IPS DF 6.9 (cell line): ENCODE measurements around the gene XPO4.
"Not testable (repeated sequence)": the region's sequence is repeated elsewhere in the genome, so short reads cannot be mapped to it uniquely, and the experiment has no call there.

Experiments
- DNase-seq: peaks from one replicate; pipeline ENCODE4 v3.0.0-alpha.2; 2013; ENCODE audit warnings: low read depth, low spot score
- H3K27ac ChIP-seq: one replicate; pipeline ENCODE4 v1.5.1; 2013; ENCODE audit warnings: low read length, control low read depth
- H3K27me3 ChIP-seq: 2 replicates; pipeline ENCODE4 v1.6.1; 2013; ENCODE audit warnings: mild to moderate bottlenecking, low read length; ENCODE audit not compliant: control insufficient read depth, insufficient read depth
- H3K36me3 ChIP-seq: 2 replicates; pipeline ENCODE4 v1.6.1; 2013; ENCODE audit warnings: low read length; ENCODE audit not compliant: control insufficient read depth, insufficient read depth
- H3K4me1 ChIP-seq: 2 replicates; pipeline ENCODE4 v1.6.1; 2013; ENCODE audit warnings: low read length; ENCODE audit not compliant: control insufficient read depth, insufficient read depth
- H3K4me3 ChIP-seq: 2 replicates; pipeline ENCODE4 v1.5.1; 2013; ENCODE audit warnings: mild to moderate bottlenecking, low read length
- H3K9me3 ChIP-seq: 2 replicates; pipeline ENCODE4 v1.6.1; 2013; ENCODE audit warnings: low read length, inconsistent platforms; ENCODE audit not compliant: control insufficient read depth, insufficient read depth
- WGBS: extraction: QIAGEN DNeasy Blood & Tissue Kit; methylation state at CpG from one replicate; pipeline ENCODE4 v1.1.7; 2013; ENCODE audit warnings: mixed read lengths, missing lambda C conversion rate; ENCODE audit not compliant: insufficient read length, insufficient coverage; 5-methylcytosine and 5-hydroxymethylcytosine counted together

Gene XPO4

DNA sequence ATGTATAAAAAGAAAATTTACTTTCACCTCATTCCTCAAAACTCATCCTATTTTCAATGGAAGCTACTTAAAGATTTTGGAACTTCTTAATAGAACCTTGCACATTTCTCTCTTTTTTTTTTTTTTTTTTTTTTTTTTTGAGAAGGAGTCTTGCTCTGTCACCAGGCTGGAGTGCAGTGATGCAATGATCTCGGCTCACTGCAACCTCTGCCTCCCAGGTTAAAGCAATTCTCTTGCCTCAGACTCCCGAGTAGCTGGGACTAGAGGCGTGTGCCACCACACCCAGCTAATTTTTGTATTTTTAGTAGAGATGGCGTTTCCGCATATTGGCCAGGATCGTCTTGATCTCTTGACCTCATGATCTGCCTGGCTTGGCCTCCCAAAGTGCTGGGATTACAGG is 40.9 kb downstream of the XPO4 start:
- H3K4me1 ChIP-seq, H3K27me3 ChIP-seq, H3K36me3 ChIP-seq, DNase-seq, H3K9me3 ChIP-seq, H3K4me3 ChIP-seq, H3K27ac ChIP-seq: not testable (repeated sequence)
- no CpG with 5 or more reads among the region's 6 CpGs for WGBS

DNA sequence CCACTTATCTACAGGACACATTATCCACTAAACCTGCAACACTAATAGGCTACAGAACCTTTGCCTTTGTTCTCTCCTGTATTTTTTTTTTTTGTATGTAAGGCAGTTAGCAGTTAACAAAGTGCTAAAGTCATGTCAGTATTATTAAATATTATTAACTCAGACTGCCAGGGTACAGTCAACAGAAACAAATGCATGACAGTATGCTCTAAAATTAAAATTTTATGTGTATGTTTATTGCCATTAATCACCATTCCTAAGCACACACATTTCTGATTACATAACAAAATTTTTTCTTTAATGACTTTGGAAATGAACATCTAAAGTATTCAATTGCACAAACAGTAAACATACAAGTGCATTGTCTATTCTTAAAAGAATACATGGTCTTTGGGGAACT is 41.7 kb downstream of the XPO4 start:
- no peak overlapping the region for H3K27ac ChIP-seq
- H3K27me3 ChIP-seq: no peaks in the 10 kb centered on the region
- no peak for DNase-seq
- H3K4me3 ChIP-seq: no peak overlapping the region
- H3K4me1 ChIP-seq: no peaks in the 10 kb centered on the region
- no peaks in the 10 kb centered on the region for H3K36me3 ChIP-seq
- no peaks in the 10 kb centered on the region for H3K9me3 ChIP-seq

GRCh38 chr13:20856650-20857049 is 45.9 kb downstream of the XPO4 start:
- no peaks in the 10 kb centered on the region for H3K4me1 ChIP-seq
- no peak overlapping the region for H3K4me3 ChIP-seq
- no peak overlapping the region for H3K27ac ChIP-seq
- no peak for DNase-seq
- no CpG with 5 or more reads among the region's 5 CpGs for WGBS
- no peaks in the 10 kb centered on the region for H3K27me3 ChIP-seq
- no peaks in the 10 kb centered on the region for H3K36me3 ChIP-seq
- H3K9me3 ChIP-seq: no peaks in the 10 kb centered on the region

DNA sequence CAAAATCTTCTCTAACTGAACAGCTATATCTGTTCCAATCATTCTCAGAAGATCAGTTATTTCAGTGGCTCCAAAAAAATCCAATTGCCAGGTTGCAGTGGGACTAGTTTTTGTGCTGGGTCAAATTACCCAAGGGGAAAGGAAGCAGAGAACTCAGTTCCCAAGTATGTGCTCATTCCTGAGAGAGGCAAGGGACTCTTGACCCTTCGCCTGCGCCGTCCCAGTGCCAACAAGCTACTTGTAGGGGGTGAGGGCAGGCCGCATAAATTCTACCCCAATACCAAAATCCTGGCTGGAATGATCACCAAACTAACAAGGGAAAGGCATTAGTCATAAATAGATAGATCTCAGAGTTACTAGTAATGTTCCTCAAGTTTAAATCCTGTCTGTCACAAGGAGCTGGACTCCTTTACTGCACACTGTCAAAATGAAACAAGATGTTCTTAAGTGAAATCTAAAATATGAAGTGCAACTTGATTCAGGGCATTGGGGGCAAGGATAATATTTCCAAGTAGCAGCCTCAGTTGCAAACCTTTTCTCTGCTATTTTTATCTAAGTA is 50.6 kb downstream of the XPO4 start:
- H3K9me3 ChIP-seq: no peaks in the 10 kb centered on the region
- H3K36me3 ChIP-seq: no peaks in the 10 kb centered on the region
- no peaks in the 10 kb centered on the region for H3K4me1 ChIP-seq
- no peak overlapping the region for H3K4me3 ChIP-seq
- DNase-seq: no peak
- no peaks in the 10 kb centered on the region for H3K27me3 ChIP-seq
- no CpG with 5 or more reads among the region's 4 CpGs for WGBS
- H3K27ac ChIP-seq: no peak overlapping the region

- Histone ChIP-seq H3K36me3 (no peaks in the 10 kb centered on the region), H3K27ac (no peak overlapping the region), H3K27me3 (no peaks in the 10 kb centered on the region), H3K4me1 (no peaks in the 10 kb centered on the region), H3K4me3 (no peak overlapping the region), H3K9me3 (no peaks in the 10 kb centered on the region)
- DNase-seq: no peak
- no CpG with 5 or more reads among the region's 1 CpG for WGBS
These were observed 53.6 kb downstream of the XPO4 start for GRCh38 chr13:20848944-20849343.

- H3K4me3 ChIP-seq: no peak overlapping the region
- no peaks in the 10 kb centered on the region for H3K4me1 ChIP-seq
- no peaks in the 10 kb centered on the region for H3K36me3 ChIP-seq
- H3K9me3 ChIP-seq: no peaks in the 10 kb centered on the region
- no peak for DNase-seq
- H3K27ac ChIP-seq: no peak overlapping the region
- no peaks in the 10 kb centered on the region for H3K27me3 ChIP-seq
These were observed 54.3 kb downstream of the XPO4 start for GRCh38 chr13:20848203-20848602.

DNA sequence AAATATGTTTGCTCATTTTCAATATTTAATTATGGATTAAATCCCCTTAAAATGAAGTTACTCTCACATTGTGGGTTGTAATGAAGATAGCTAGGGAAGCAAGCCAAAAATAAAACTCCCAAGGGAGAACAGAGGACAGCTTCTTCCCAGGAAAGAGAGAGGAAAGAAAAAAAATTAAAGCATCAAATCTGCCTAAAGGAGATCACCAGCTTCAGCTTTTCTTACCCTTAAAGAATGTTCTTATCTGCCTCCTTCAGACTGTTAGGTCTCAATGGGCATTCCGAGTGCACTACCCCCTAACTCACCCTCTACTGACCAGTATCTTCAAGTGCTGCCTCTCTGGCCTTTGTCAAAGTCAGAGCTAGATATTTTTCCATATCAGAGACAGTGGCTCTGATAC is 55.2 kb downstream of the XPO4 start:
- Histone ChIP-seq H3K4me1 (no peaks in the 10 kb centered on the region), H3K9me3 (no peaks in the 10 kb centered on the region), H3K4me3 (no peak overlapping the region), H3K27ac (no peak overlapping the region), H3K27me3 (no peaks in the 10 kb centered on the region), H3K36me3 (no peaks in the 10 kb centered on the region)
- WGBS: no CpG with 5 or more reads among the region's 1 CpG
- DNase-seq: no peak

DNA sequence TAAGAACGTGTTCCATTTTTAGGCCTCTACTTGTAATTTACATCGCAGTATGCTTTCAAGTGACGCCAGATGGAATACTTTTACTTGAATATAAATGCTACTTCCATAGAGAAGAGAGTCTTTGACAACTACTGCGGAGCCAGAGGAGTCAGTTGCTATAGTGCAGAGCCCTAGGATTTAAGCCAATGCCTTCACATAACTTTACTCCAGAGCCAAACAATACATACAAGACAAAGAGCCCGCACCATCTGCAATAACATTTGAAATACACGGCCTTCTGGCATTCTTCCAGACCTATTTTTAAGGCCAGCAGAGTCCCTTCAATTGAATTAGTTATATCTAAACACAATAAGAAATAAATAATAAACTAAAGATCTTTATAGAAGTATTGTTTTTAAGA is 59.4 kb downstream of the XPO4 start:
- no peak for DNase-seq
- Histone ChIP-seq H3K27me3 (no peaks in the 10 kb centered on the region), H3K4me3 (no peak overlapping the region), H3K9me3 (no peaks in the 10 kb centered on the region), H3K4me1 (no peaks in the 10 kb centered on the region), H3K27ac (no peak overlapping the region), H3K36me3 (no peaks in the 10 kb centered on the region)
- no CpG with 5 or more reads among the region's 6 CpGs for WGBS

DNA sequence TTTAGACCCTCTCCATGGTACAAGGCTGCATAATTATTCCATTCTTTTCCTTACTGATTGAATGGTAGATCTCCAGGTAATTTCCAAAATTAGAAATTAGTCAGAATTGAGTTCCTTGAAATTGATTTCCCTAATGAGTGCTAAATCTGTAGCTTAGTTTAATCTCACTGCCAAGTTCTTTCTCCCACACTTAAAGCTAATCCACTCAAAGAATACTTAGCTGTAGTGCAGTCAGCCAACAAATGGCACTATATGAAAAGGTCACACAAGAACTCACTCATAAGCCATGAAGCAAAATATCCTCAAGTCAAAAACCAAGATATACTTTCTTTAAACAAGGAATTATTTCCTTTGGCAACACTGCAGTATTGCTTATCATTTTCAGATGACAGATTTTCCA is 62.0 kb downstream of the XPO4 start:
- DNase-seq: no peak
- no peaks in the 10 kb centered on the region for H3K9me3 ChIP-seq
- H3K27ac ChIP-seq: no peak overlapping the region
- no peaks in the 10 kb centered on the region for H3K4me1 ChIP-seq
- H3K4me3 ChIP-seq: no peak overlapping the region
- H3K36me3 ChIP-seq: peaks cover 2% of the 10 kb centered on the region; the same call in 1 of the 2 replicates
- no peaks in the 10 kb centered on the region for H3K27me3 ChIP-seq

GRCh38 chr13:20833900-20834679 is 68.5 kb downstream of the XPO4 start:
- no peaks in the 10 kb centered on the region for H3K9me3 ChIP-seq
- H3K27me3 ChIP-seq: no peaks in the 10 kb centered on the region
- WGBS: no CpG with 5 or more reads among the region's 7 CpGs
- H3K36me3 ChIP-seq: peaks cover 2% of the 10 kb centered on the region; the same call in 1 of the 2 replicates
- no peak overlapping the region for H3K4me3 ChIP-seq
- no peaks in the 10 kb centered on the region for H3K4me1 ChIP-seq
- no peak overlapping the region for H3K27ac ChIP-seq
- no peak for DNase-seq

- no peak for DNase-seq
- H3K27me3 ChIP-seq: no peaks in the 10 kb centered on the region
- no peak overlapping the region for H3K4me3 ChIP-seq
- H3K9me3 ChIP-seq: no peaks in the 10 kb centered on the region
- no peak overlapping the region for H3K27ac ChIP-seq
- no CpG with 5 or more reads among the region's 3 CpGs for WGBS
- peaks cover 2% of the 10 kb centered on the region; the same call in 1 of the 2 replicates for H3K36me3 ChIP-seq
- H3K4me1 ChIP-seq: no peaks in the 10 kb centered on the region
These were observed 69.7 kb downstream of the XPO4 start for GRCh38 chr13:20832861-20833260.
